Measurements from ENCODE around the gene PKP4. TPM values are rescaled to one million over a fixed set of nuclear protein-coding genes. Genes with fewer than 3 reads are reported as not detected.

Gene PKP4
- total RNA-seq, 1 experiment from 2014 or later, result 52.0 TPM

GRCh38 chr2:158724803-158725381 is 268.1 kb downstream of the PKP4 start:
- no peak for TF ChIP-seq CTCF (conservative IDR thresholded peaks at IDR 0.05)
- H3K27ac ChIP-seq (ENCODE audit: insufficient read length, low read depth, low read length), result no peak overlapping the region
- H3K14ac ChIP-seq (ENCODE audit: insufficient read depth, low read length), result no peak overlapping the region
- Mint-ChIP-seq H3K4me1 (peaks cover 8 to 12% of the 10 kb centered on the region in 2 experiments; a peak in 3 of 4 replicates), H3K4me3 (no peak overlapping the region), H3K27me3 (ENCODE audit: low read depth) (no peaks in the 10 kb centered on the region; the same call in none of the 2 replicates), H3K27ac (no peak overlapping the region), H3K9me3 (no peaks in the 10 kb centered on the region), H3K36me3 (ENCODE audit: insufficient read depth in 1 of 3, low read depth in 3 of 3) (no peaks in the 10 kb centered on the region)
- H3K79me1 ChIP-seq (ENCODE audit: insufficient read depth, low read depth, low read length, poor library complexity, severe bottlenecking), result no peaks in the 10 kb centered on the region
- H3K23me2 ChIP-seq (ENCODE audit: insufficient read length, low read depth, low read length, poor library complexity, severe bottlenecking), result no peaks in the 10 kb centered on the region
- H2BK120ac ChIP-seq (ENCODE audit: low read depth, low read length, poor library complexity, severe bottlenecking), result no peak overlapping the region
- H2BK12ac ChIP-seq (ENCODE audit: insufficient read length, low read depth, low read length), result no peak overlapping the region
- H3K9me3 ChIP-seq (ENCODE audit: control insufficient read depth, low read depth, low read length), result no peaks in the 10 kb centered on the region
- H3K9ac ChIP-seq (ENCODE audit: extremely low read depth, insufficient read length, low read length), result no peak overlapping the region
- no peak overlapping the region for H4K8ac ChIP-seq (replicated peaks; ENCODE audit: insufficient read length, low read depth, low read length)
- H3T11ph ChIP-seq (ENCODE audit: low read length), result no peak overlapping the region
- no peak overlapping the region for H3K56ac ChIP-seq (ENCODE audit: insufficient read length, low read depth, low read length)
- no peak for DNase-seq
- no peak overlapping the region for H2BK20ac ChIP-seq (ENCODE audit: low read depth, low read length, poor library complexity, severe bottlenecking)
- no peak overlapping the region for H2BK5ac ChIP-seq (ENCODE audit: insufficient read length, low read length)
- no peaks in the 10 kb centered on the region for H3K4me1 ChIP-seq (ENCODE audit: insufficient read depth, low read length)
- WGBS (ENCODE audit: extremely low coverage, insufficient read length, low lambda C conversion rate), result no CpG with 5 or more reads among the region's 8 CpGs
- no peak overlapping the region for H3K18ac ChIP-seq (ENCODE audit: insufficient read length, low read depth, low read length)
- no peak overlapping the region for H3K4ac ChIP-seq (ENCODE audit: low read depth, low read length)
- no peak overlapping the region for H2AK5ac ChIP-seq (ENCODE audit: insufficient read length, low read length)
- no peaks in the 10 kb centered on the region for H3K79me2 ChIP-seq (ENCODE audit: insufficient read depth, low read length)
- no peak overlapping the region for H4K5ac ChIP-seq (ENCODE audit: insufficient read length, low read depth, low read length)
- H2BK15ac ChIP-seq (ENCODE audit: low read depth, low read length), result no peak overlapping the region
- no peaks in the 10 kb centered on the region for H3K27me3 ChIP-seq (ENCODE audit: insufficient read depth, low read length)
- no peaks in the 10 kb centered on the region for H4K20me1 ChIP-seq (ENCODE audit: control insufficient read depth, insufficient read depth, insufficient read length)
- no peak overlapping the region for H2AFZ ChIP-seq (ENCODE audit: low read length)
- no peak overlapping the region for H3K23ac ChIP-seq (ENCODE audit: insufficient read length, low read depth, low read length)
- H3K4me2 ChIP-seq (ENCODE audit: insufficient read depth, insufficient read length, low read length), result no peak overlapping the region
- no peak overlapping the region for H4K91ac ChIP-seq (ENCODE audit: insufficient read length, low read depth, low read length)
